NCI-H226 (cell line): ENCODE results near the gene MAN1C1.
A peak's percentile ranks its signal among the peaks of the same experiment; 100 is the strongest.

Experiments used
- DNase-seq: peaks from one replicate; pipeline ENCODE4 v3.0.0-alpha.2; 2015

The MAN1C1 gene

DNA sequence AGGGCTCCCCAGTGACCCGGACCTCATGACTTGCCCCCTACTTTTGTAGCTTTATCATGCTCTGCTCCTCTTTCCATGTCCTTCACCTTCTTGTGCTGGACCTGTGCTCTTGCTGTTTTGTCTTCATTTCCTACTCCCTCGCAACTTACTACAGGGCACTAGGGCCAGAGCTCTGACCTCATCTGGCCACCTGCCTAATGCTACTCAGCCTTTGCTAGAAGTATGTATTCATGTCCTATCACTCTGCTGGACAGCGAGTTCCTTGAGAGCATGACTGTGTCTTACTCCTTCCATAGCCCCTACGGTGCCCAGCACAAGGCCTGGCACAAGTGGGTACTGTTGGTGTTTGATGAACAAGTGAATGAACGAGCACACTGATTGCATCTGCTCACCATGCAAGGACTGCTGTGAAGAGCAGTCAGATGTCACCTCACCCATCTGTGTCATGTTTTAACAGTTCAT, 205.1 kb downstream of the MAN1C1 start:
- DNase-seq: peak; percentile 39

DNA sequence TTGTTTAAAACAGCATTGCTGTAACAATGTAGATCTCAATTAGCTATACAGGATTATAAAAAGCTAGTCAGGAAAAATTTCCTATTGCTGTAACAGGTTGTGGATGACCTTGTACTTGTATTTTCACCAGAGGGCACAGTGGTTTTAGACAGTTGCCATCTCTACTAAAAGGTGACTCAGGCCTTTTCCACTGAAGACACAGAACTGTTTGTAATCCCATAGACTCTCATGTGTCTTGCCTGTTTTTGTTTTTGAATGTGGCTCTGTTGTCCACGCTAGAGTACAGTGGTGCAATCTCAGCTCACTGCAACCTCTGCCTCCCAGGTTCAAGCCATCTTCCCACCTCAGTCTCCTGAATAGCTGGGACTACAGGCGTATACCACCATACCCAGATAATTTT, 209.0 kb downstream of the MAN1C1 start:
- no peak for DNase-seq

DNA sequence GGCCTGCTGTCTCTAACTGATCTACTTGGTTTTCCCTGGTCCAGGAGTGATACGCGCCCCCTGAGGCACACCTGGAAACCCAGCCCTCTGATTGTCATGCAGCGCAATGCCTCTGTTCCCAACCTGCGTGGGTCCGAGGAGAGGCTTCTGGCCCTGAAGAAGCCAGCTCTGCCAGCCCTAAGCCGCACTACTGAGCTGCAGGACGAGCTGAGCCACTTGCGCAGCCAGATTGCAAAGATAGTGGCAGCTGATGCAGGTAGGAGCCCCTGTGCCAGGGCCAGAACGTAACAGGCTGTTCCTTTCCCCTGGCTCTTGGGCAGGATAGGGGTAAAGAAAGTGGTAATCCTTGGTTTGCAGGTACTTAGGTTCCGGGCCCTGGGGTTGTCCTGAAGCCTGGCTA, 210.0 kb downstream of the MAN1C1 start:
- DNase-seq: no peak

DNA sequence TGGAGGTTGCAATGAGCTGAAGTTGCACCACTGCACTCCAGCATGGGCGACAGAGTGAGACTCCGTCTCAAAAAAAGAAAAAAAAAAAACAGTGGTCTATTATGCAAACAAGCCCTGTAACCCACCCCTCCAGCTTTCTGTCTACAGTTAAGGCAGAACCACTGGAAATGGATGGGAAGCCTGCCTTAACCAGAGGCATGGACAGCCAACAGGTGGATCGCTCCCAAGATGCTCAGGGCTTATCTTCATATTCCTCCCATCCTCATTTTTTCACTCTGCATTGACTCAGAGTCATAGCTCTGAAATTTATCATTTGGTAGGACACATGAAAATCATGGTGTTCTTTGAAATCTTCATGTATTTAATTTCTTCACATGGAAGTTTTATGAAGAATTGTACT, 211.9 kb downstream of the MAN1C1 start:
- DNase-seq: no peak

DNA sequence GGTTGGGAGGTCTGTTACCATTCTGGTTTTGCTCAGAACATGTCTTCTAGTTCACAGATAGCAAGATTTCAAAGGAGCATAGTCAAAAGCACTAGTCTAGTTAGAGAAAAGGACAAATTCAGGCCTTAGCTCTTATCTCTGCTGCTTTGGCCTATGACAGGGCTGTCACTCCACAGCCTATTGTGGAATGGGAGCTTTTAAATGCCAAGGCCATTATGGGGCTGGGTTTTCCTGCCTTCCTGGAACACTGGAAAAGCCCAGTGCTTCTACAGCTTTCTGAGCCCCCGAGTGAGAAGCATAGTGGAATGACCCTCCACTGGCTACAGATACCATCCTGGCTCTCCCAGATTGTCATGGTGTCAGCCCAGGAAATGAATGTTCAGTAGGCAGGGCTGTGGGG, 212.5 kb downstream of the MAN1C1 start:
- no peak for DNase-seq

DNA sequence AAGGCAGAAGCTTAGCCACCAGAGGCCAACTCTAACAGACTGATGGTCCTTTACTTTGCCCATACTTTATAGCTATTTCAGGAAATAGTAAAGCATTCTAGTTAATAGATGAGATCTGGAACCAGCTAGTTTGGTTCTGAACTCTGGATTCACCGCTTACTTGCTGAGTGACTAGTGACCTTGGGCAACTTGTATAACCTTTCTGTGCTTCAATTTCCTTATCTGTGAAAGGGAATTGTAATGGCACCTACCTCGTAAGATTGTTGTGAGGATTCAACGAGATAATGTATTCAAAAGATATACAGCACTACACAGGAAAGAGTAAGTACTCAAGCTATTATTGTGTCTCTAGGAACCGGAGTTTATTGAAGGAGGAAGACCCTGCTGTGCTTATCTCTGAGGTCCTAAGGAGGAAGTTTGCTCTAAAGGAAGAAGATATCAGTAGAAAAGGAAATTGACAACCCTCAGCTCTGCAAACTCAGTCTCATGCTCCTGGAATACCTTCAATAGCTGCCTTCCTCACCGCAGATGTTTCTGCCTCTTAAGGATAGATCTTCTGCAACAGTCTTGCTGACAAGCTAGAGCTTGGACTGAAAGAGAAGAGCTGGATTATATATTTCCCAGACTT, 215.1 kb downstream of the MAN1C1 start:
- no peak for DNase-seq

DNA sequence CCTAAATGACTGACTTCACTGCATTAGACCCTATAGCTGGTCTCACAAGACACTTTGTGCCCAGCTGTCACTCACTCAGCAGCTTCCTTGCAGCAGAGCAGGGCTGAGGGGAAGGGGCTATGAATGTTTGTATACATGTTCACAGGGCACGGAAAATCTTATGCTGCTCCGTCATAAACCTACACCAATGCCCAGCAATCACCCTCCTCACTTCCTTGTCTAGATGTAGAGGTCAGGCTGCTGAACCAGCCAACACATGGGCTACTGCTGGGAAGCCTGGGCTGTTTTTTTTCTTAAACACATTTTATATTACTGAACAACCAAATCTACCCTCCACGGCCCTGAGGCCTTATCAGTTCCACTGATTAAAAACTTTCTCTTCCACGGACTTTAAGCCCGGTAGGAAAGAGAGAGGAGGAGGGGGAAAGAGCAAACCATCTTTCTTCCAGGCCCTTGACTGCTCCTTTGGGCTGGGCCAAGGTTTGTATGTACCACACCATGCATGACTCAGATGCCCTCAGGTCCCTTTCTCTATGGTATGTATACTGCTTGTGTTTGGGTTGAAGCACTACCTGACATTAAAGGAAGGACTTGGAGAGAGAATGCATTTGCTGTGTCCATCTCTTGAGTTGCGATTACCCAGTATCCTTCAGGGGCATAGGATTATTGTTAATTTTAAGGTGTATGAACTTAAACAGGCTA, 215.9 kb downstream of the MAN1C1 start:
- DNase-seq: no peak

DNA sequence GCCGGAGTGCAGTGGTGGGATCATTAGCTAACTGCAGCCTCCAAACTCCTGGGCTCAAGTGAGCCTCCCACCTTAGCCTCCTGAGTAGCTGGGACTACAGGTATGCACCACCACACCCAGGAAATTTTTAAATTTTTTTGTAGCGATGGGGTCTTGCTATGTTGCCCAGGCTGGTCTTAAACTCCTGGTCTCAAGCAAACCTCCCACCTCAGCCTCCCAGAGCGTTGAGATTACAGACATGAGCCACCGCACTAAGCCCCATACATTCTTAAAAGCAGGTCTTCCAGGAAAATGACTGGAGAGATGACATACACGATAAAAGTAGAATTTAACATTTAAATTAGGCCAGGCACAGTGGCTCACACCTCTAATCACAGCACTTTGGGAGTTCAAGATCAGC, 216.6 kb downstream of the MAN1C1 start:
- no peak for DNase-seq
